CD14-positive monocyte (primary cell): ENCODE data around the gene TACC2. TPM values are rescaled to one million over a fixed set of nuclear protein-coding genes. Genes with fewer than 3 reads are reported as not detected.

Experiments used
- DNase-seq, 3 donors: peaks; one replicate each; pipeline ENCODE4 v3.0.0-alpha.2; 2011 to 2022
- H2AFZ ChIP-seq: 2 replicates; pipeline ENCODE4 v1.6.0; 2012; ENCODE audit warnings: mild to moderate bottlenecking, low read depth, low read length, inconsistent platforms; ENCODE audit not compliant: insufficient read depth, poor library complexity, severe bottlenecking
- H3K27ac ChIP-seq, 2 donors: 1 replicate in 1 of 2; 2 replicates in 1 of 2; pipeline ENCODE4 v1.5.1; 2012 to 2013; ENCODE audit warnings: low read length in 2 of 2, control low read depth in 1 of 2, inconsistent platforms in 1 of 2, low read depth in 1 of 2, mild to moderate bottlenecking in 1 of 2
- H3K27me3 ChIP-seq, 2 donors: one replicate each; pipeline versions ENCODE4 v1.6.0 to v1.6.1; 2011 to 2013; ENCODE audit warnings: low read length in 2 of 2; ENCODE audit not compliant: control insufficient read depth in 2 of 2, insufficient read depth in 2 of 2
- H3K36me3 ChIP-seq, 2 donors: replicated peaks in 1 of 2; 1 replicate in 1 of 2; 2 replicates in 1 of 2; pipeline versions ENCODE4 v1.5.1 to v1.6.1; 2012 to 2013; ENCODE audit warnings: low read length in 2 of 2, control low read depth in 1 of 2, inconsistent platforms in 1 of 2, mild to moderate bottlenecking in 1 of 2; ENCODE audit not compliant: insufficient read depth in 2 of 2, control insufficient read depth in 1 of 2
- H3K4me1 ChIP-seq, 2 donors: 1 replicate in 1 of 2; 2 replicates in 1 of 2; pipeline versions ENCODE4 v1.5.1 to v1.6.1; 2012 to 2013; ENCODE audit warnings: low read length in 2 of 2, control low read depth in 1 of 2, inconsistent platforms in 1 of 2, mild to moderate bottlenecking in 1 of 2, moderate library complexity in 1 of 2; ENCODE audit not compliant: insufficient read depth in 2 of 2, control insufficient read depth in 1 of 2
- H3K4me2 ChIP-seq: replicated peaks from 2 replicates; pipeline ENCODE3; 2012; ENCODE audit warnings: low read length, moderate library complexity, mild to moderate bottlenecking; ENCODE audit not compliant: poor library complexity, severe bottlenecking; ENCODE audit errors: extremely low read depth
- H3K4me3 ChIP-seq, 3 experiments: fragments of 200-600 bp in 1 of 3; sonication (generic) in 1 of 3; replicated peaks in 1 of 3; 1 replicate in 2 of 3; 2 replicates in 1 of 3; pipeline ENCODE4 v1.5.1; 2011 to 2013; ENCODE audit warnings: low read length in 3 of 3, mild to moderate bottlenecking in 3 of 3, control low read depth in 2 of 3, low read depth in 2 of 3, inconsistent platforms in 1 of 3, moderate library complexity in 1 of 3
- H3K79me2 ChIP-seq: 2 replicates; pipeline ENCODE4 v1.6.0; 2012; ENCODE audit warnings: mild to moderate bottlenecking, control low read depth, inconsistent platforms, low read length, moderate library complexity; ENCODE audit not compliant: insufficient read depth
- H3K9ac ChIP-seq: 2 replicates; pipeline ENCODE4 v1.6.0; 2017; ENCODE audit warnings: low read length, mild to moderate bottlenecking; ENCODE audit not compliant: insufficient read depth, poor library complexity, severe bottlenecking
- H3K9me3 ChIP-seq, 2 donors: replicated peaks in 1 of 2; 1 replicate in 1 of 2; 2 replicates in 1 of 2; pipeline versions ENCODE4 v1.5.1 to v1.6.1; 2012 to 2013; ENCODE audit warnings: low read length in 2 of 2, control low read depth in 1 of 2; ENCODE audit not compliant: control insufficient read depth in 1 of 2, insufficient read depth in 1 of 2
- H4K20me1 ChIP-seq: 2 replicates; pipeline ENCODE4 v1.6.0; 2012; ENCODE audit warnings: mild to moderate bottlenecking, low read length, control low read depth, moderate library complexity; ENCODE audit not compliant: insufficient read depth
- H3K27ac Mint-ChIP-seq, 7 donors: one replicate each; pipeline ENCODE4 v1.8.0; 2020; ENCODE audit warnings: mild to moderate bottlenecking in 7 of 7, mixed read lengths in 7 of 7, moderate library complexity in 6 of 7, inconsistent platforms in 2 of 7
- H3K27me3 Mint-ChIP-seq, 3 donors: one replicate each; pipeline ENCODE4 v1.8.0; 2021 to 2022; ENCODE audit warnings: low read depth in 3 of 3, mild to moderate bottlenecking in 3 of 3, mixed read lengths in 3 of 3, moderate library complexity in 3 of 3, inconsistent platforms in 1 of 3
- H3K36me3 Mint-ChIP-seq, 2 donors: one replicate each; pipeline ENCODE4 v1.8.0; 2020; ENCODE audit warnings: mixed read lengths in 2 of 2, inconsistent platforms in 1 of 2, mild to moderate bottlenecking in 1 of 2
- H3K4me1 Mint-ChIP-seq: one replicate; pipeline ENCODE4 v1.8.0; 2020; ENCODE audit warnings: mild to moderate bottlenecking, mixed read lengths
- H3K4me3 Mint-ChIP-seq, 2 donors: one replicate each; pipeline ENCODE4 v1.8.0; 2020; ENCODE audit warnings: mild to moderate bottlenecking in 2 of 2, mixed read lengths in 2 of 2, moderate library complexity in 1 of 2
- H3K9me3 Mint-ChIP-seq, 7 donors: one replicate each; pipeline ENCODE4 v1.8.0; 2020 to 2022; ENCODE audit warnings: mixed read lengths in 7 of 7, mild to moderate bottlenecking in 6 of 7, moderate library complexity in 6 of 7, inconsistent platforms in 2 of 7
- CTCF ChIP-seq: fragments of 200-600 bp; IDR thresholded peaks from one replicate; pipeline ENCODE4 v1.8.0; 2022; ENCODE audit warnings: antibody characterized with exemption, mild to moderate bottlenecking
- WGBS: methylation state at CpG from one replicate; pipeline ENCODE4 v1.1.5; 2013; ENCODE audit warnings: missing lambda C conversion rate; ENCODE audit not compliant: insufficient coverage; 5-methylcytosine and 5-hydroxymethylcytosine counted together
- intact Hi-C, 2 donors: fragments of 100-400 bp; cut with micrococcal nuclease; formaldehyde crosslinking; loops; one replicate each; pipeline versions ENCODE4 v1.15.0 to v1.15.1; 2023
- polyA plus RNA-seq, 3 donors: library from polyadenylated mRNA; depleted of rRNA in 1 of 3; unstranded in 2 of 3; stranded (reverse) in 1 of 3; fragments of 300-500 nt in 2 of 3; fragments of >200 nt in 1 of 3; fragmentation: Illumina TruSeq in 2 of 3; gene quantifications; 1 replicate in 2 of 3; 2 replicates in 1 of 3; pipeline ENCODE4 v1.2.3, GENCODE V29; 2012 to 2021

The TACC2 gene
- polyA plus RNA-seq, 3 donors, result 0.03 TPM; not detected in 2

GRCh38 chr10:122264436-122264835 is 275.5 kb downstream of the TACC2 start:
- intact Hi-C loops, result no loop called here
- no peak for TF ChIP-seq CTCF
- Mint-ChIP-seq H3K4me1 (no peaks in the 10 kb centered on the region), H3K4me3 (no peak overlapping the region), H3K27ac (no peak overlapping the region), H3K27me3 (peaks cover 6 to 11% (median 10%) of the 10 kb centered on the region in 3 donors), H3K9me3 (peaks cover 0 to 19% (median 7%) of the 10 kb centered on the region in 7 donors), H3K36me3 (no peaks in the 10 kb centered on the region)
- Histone ChIP-seq H3K9ac (no peak overlapping the region), H3K4me3 (no peak overlapping the region), H3K9me3 (peaks cover 0 to 3% of the 10 kb centered on the region in 2 donors), H3K4me1 (no peaks in the 10 kb centered on the region), H2AFZ (no peak overlapping the region), H3K27me3 (no peaks in the 10 kb centered on the region), H3K79me2 (no peaks in the 10 kb centered on the region), H3K27ac (no peak overlapping the region), H3K36me3 (no peaks in the 10 kb centered on the region), H4K20me1 (no peaks in the 10 kb centered on the region), H3K4me2 (no peak overlapping the region)
- no CpG with 5 or more reads among the region's 1 CpG for WGBS
- no peak for DNase-seq

GRCh38 chr10:122264931-122265330 is 276.0 kb downstream of the TACC2 start:
- peaks cover 0 to 3% of the 10 kb centered on the region in 2 donors for H3K9me3 ChIP-seq
- WGBS, result 96% methylated on average over 3 of the region's 8 CpGs
- Mint-ChIP-seq H3K4me1 (no peaks in the 10 kb centered on the region), H3K27ac (no peak overlapping the region), H3K9me3 (peaks cover 0 to 19% (median 7%) of the 10 kb centered on the region in 7 donors), H3K27me3 (peaks cover 7 to 10% (median 8%) of the 10 kb centered on the region in 3 donors), H3K4me3 (no peak overlapping the region), H3K36me3 (no peaks in the 10 kb centered on the region)
- H3K79me2 ChIP-seq, result no peaks in the 10 kb centered on the region
- no peak overlapping the region for H3K27ac ChIP-seq
- H3K36me3 ChIP-seq, result no peaks in the 10 kb centered on the region
- H4K20me1 ChIP-seq, result no peaks in the 10 kb centered on the region
- no peak overlapping the region for H2AFZ ChIP-seq
- H3K9ac ChIP-seq, result no peak overlapping the region
- intact Hi-C loops, result no loop called here
- no peak overlapping the region for H3K4me3 ChIP-seq
- no peaks in the 10 kb centered on the region for H3K4me1 ChIP-seq
- no peak for DNase-seq
- TF ChIP-seq CTCF, result no peak
- no peaks in the 10 kb centered on the region for H3K27me3 ChIP-seq
- H3K4me2 ChIP-seq, result no peak overlapping the region
